ENCODE measurements around the gene ZNF398. TPM values are rescaled to one million over a fixed set of nuclear protein-coding genes. Genes with fewer than 3 reads are reported as not detected.

The ZNF398 gene
- total and polyA plus RNA-seq, 9 of the 15 experiments (the other 6 are each of a cell fraction or from before 2014, with no cell fraction given) = 4.0 to 18.6 (median 10.4) TPM

DNA sequence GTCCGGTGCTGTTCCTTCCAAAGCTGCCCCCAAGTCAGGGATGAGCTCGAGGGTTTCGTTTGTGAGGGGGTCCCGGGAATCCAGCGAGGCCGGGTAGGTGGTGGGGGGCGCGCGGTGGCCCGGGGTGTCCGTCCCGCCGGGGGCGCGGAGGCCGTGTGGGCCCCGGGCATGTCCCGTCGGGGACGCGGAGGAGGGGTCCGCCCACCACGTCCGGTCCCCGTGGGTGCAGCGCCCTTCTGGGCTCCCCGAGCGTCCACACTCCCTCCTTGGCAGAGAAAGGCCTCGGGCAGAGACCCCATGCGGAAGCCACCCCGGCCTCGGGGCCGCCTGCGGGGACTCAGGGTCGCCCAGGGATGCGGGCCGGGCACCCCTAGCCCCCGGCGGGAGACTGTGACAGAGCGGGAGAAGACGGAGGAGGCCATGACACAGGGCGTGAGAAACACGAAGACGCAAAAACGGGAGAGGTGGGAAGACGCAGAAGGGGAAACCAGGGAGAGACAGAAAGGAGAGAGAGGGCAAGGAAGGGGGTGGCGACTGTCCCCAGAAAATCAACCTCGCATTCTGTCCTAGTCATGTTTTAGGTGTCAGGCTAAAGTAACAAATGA lies 20.5 kb upstream of the ZNF398 start (continued):
- TF ChIP-seq ZBTB49 (CRISPR knock-in tag; IDR thresholded peaks at IDR 0.05; ENCODE audit: borderline replicate concordance) (peak; percentile 73; the same call in 1 of the 2 replicates), NCOA4 (IDR thresholded peaks at IDR 0.05; ENCODE audit: partially characterized antibody) (peak; percentile 53), HOXB6 (CRISPR knock-in tag; IDR thresholded peaks at IDR 0.05; ENCODE audit: borderline replicate concordance) (0 out of 2 replicates have a peak, but pooled peaks have one; percentile 71), POLR3A (IDR thresholded peaks at IDR 0.05; ENCODE audit: borderline replicate concordance, extremely low read depth, insufficient read depth, insufficient read length) (no peak), CREM (IDR thresholded peaks at IDR 0.05; ENCODE audit: low read depth) (0 out of 2 replicates have a peak, but pooled peaks have one; percentile 12), RFX1 (IDR thresholded peaks at IDR 0.05) (no peak), TRIM25 (IDR thresholded peaks at IDR 0.05; ENCODE audit: borderline replicate concordance) (0 out of 2 replicates have a peak, but pooled peaks have one; percentile 73), ATF2 (CRISPR knock-in tag; IDR thresholded peaks at IDR 0.05) (no peak), SAFB (IDR thresholded peaks at IDR 0.05; ENCODE audit: borderline replicate concordance, low read depth, low read length) (peak; percentile 71; the same call in 1 of the 2 replicates), ZNF77 (CRISPR knock-in tag; IDR thresholded peaks at IDR 0.05) (no peak), ZFP1 (CRISPR knock-in tag; IDR thresholded peaks at IDR 0.05) (no peak), CAMTA2 (CRISPR knock-in tag; conservative IDR thresholded peaks at IDR 0.05) (0 out of 2 replicates have a peak, but pooled peaks have one; percentile 86), ZNF444 (CRISPR knock-in tag; IDR thresholded peaks at IDR 0.05) (no peak), FOXM1 (IDR thresholded peaks at IDR 0.05; ENCODE audit: low read depth) (no peak), FOXM1 (CRISPR knock-in tag; IDR thresholded peaks at IDR 0.05; ENCODE audit: low read depth) (peak; percentile 27; the same call in 1 of the 2 replicates)
- TF ChIP-seq, protein P1, sequence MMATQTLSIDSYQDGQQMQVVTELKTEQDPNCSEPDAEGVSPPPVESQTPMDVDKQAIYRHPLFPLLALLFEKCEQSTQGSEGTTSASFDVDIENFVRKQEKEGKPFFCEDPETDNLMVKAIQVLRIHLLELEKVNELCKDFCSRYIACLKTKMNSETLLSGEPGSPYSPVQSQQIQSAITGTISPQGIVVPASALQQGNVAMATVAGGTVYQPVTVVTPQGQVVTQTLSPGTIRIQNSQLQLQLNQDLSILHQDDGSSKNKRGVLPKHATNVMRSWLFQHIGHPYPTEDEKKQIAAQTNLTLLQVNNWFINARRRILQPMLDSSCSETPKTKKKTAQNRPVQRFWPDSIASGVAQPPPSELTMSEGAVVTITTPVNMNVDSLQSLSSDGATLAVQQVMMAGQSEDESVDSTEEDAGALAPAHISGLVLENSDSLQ (IDR thresholded peaks at IDR 0.05) = no peak
- TF ChIP-seq, protein P2, sequence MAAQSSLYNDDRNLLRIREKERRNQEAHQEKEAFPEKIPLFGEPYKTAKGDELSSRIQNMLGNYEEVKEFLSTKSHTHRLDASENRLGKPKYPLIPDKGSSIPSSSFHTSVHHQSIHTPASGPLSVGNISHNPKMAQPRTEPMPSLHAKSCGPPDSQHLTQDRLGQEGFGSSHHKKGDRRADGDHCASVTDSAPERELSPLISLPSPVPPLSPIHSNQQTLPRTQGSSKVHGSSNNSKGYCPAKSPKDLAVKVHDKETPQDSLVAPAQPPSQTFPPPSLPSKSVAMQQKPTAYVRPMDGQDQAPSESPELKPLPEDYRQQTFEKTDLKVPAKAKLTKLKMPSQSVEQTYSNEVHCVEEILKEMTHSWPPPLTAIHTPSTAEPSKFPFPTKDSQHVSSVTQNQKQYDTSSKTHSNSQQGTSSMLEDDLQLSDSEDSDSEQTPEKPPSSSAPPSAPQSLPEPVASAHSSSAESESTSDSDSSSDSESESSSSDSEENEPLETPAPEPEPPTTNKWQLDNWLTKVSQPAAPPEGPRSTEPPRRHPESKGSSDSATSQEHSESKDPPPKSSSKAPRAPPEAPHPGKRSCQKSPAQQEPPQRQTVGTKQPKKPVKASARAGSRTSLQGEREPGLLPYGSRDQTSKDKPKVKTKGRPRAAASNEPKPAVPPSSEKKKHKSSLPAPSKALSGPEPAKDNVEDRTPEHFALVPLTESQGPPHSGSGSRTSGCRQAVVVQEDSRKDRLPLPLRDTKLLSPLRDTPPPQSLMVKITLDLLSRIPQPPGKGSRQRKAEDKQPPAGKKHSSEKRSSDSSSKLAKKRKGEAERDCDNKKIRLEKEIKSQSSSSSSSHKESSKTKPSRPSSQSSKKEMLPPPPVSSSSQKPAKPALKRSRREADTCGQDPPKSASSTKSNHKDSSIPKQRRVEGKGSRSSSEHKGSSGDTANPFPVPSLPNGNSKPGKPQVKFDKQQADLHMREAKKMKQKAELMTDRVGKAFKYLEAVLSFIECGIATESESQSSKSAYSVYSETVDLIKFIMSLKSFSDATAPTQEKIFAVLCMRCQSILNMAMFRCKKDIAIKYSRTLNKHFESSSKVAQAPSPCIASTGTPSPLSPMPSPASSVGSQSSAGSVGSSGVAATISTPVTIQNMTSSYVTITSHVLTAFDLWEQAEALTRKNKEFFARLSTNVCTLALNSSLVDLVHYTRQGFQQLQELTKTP (IDR thresholded peaks at IDR 0.05; ENCODE audit: low read depth in 1 of 2, partially characterized antibody in 2 of 2) = peak; percentile 36 to 37

Data from K562 (cell line).